Activated T-cell treated with anti-CD3 and anti-CD28 coated beads, Interleukin-2, amount 50 U/mL, for 4 hours (primary cell): ENCODE measurements around the gene NUDT16L1. TPM values are rescaled to one million over a fixed set of nuclear protein-coding genes. Genes with fewer than 3 reads are reported as not detected.

Experiments
- total RNA-seq, 3 donors: library from RNA; stranded (reverse); gene quantifications; one replicate each; pipeline ENCODE4 v1.2.1, GENCODE V29; 2021

NUDT16L1 gene
- total RNA-seq, 3 donors from 2014 or later: 53.1 to 56.8 (median 54.1) TPM

Other genes starting within 250 kb of the NUDT16L1 start
- gene NMRAL1, start 218.9 kb upstream of the NUDT16L1 start, total RNA-seq: 10 to 100 TPM; 29.6 to 45.2 (median 41.5) TPM
- 10 to 100 TPM; 79.9 to 85.3 (median 83.1) TPM for gene HMOX2, start 217.2 kb upstream of the NUDT16L1 start, total RNA-seq
- 10 to 100 TPM; 33.2 to 41.6 (median 39.7) TPM for gene CDIP1, start 154.8 kb upstream of the NUDT16L1 start, total RNA-seq
- under 1 TPM in 2 of 3 donors, not detected in 1; 0.05 to 0.10 TPM for gene C16orf96, start 137.2 kb upstream of the NUDT16L1 start, total RNA-seq
- 10 to 100 TPM; 22.5 to 27.2 (median 23.7) TPM for gene UBALD1, start 78.7 kb upstream of the NUDT16L1 start, total RNA-seq
- 10 to 100 TPM; 56.5 to 60.5 (median 58.0) TPM for gene MGRN1, start 68.7 kb upstream of the NUDT16L1 start, total RNA-seq
- 10 to 100 TPM; 19.4 to 24.1 (median 21.8) TPM for gene ANKS3, start 40.7 kb downstream of the NUDT16L1 start, total RNA-seq
- under 1 TPM; 0.16 to 0.47 (median 0.25) TPM for gene DNAAF8, start 41.0 kb downstream of the NUDT16L1 start, total RNA-seq
- 10 to 100 TPM; 10.3 to 12.4 (median 12.2) TPM for gene ZNF500, start 73.6 kb downstream of the NUDT16L1 start, total RNA-seq
- gene SEPTIN12, start 94.8 kb downstream of the NUDT16L1 start, total RNA-seq: not detected
- gene SMIM22, start 101.8 kb downstream of the NUDT16L1 start, total RNA-seq: not detected
- gene ROGDI, start 109.1 kb downstream of the NUDT16L1 start, total RNA-seq: 1 to 10 TPM; 4.1 to 6.3 (median 6.2) TPM
- 100 to 1,000 TPM; 109 to 116 (median 114) TPM for gene GLYR1, start 153.7 kb downstream of the NUDT16L1 start, total RNA-seq
- gene UBN1, start 153.9 kb downstream of the NUDT16L1 start, total RNA-seq: 10 to 100 TPM; 38.2 to 44.6 (median 42.2) TPM
- gene PPL, start 243.6 kb downstream of the NUDT16L1 start, total RNA-seq: under 1 TPM; 0.08 to 0.11 (median 0.08) TPM